GM21717 (cell line): ENCODE measurements around the gene FDXACB1.
A peak's percentile ranks its signal among the peaks of the same experiment; 100 is the strongest.

Experiments
- ATAC-seq: cut with Tn5 transposase; IDR thresholded peaks from one replicate; pipeline ENCODE4 v1.9.1; 2021; ENCODE audit warnings: mild to moderate bottlenecking, moderate library complexity; ENCODE audit not compliant: unreplicated experiment

FDXACB1 gene, protein sequence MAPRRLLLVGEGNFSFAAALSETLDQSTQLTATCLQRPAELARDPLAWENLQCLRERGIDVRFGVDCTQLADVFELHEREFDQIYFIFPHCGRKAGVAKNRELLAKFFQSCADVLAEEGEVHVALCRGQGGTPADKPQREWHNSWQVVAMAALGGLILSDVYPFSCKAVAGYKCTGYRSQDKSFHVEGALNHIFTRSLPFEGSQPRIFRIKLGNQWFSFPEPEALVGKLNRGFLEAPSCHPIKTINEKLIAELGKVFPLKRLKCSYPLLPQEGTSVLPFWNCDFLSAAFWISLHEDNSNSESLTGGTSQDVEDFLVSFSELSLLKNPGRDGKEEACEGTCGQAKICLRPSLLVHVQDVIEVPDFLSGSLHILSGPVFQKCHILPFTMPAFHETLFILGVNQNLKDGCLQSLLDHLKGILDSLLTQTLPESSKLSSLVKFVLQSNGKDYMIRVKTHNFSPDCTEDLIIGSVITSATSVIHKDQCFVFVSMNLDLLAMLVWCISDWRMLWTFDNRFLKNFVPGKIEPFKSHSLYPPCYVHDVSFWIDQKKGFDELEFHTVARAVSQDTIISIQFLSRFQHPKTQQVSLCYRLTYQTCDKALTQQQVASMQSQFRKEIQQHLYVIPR

DNA sequence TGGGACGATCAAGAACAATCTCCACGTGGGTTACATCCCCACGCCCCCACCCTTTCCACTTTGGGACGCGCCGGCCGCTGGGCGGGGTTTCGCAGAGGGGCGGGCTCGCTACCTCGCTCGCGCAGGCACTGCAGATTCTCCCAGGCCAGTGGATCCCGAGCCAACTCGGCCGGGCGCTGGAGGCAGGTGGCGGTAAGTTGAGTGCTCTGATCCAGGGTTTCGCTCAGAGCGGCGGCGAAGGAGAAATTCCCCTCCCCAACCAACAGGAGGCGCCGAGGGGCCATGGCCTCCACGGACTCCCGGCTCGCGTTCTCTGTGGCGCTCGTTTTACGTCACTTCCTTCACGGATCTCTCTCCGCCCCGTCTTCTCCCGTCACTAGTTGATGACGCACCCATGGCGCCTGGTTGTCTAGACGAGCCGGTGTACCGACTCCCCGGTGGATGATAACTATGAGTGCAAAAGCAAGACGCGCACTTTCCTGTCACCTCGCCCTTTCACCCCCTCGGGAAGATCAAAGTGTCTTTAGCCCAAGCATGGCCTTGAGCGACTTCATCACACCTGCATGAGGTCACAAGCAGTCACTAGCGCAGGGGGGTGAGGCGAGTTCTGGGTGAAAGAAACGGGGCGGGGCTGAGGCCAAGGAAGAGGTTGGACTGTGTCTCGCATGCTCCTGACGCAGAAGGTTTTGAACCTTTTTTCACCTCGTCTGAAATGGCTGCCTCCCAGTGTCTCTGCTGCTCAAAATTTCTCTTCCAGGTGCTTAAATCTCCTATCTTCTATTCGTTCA lies at the start of gene FDXACB1, which contains the start of gene CFAP68:
Gene FDXACB1, minus strand, starts transcription at position 317 of the 788 bp plus-strand sequence. Its CDS starts 33 bp downstream, at position 284.
Gene CFAP68, plus strand, starts transcription at position 693 of the 788 bp plus-strand sequence. Its CDS starts 20 bp downstream, at position 713.
- ATAC-seq = peak; percentile 94

DNA sequence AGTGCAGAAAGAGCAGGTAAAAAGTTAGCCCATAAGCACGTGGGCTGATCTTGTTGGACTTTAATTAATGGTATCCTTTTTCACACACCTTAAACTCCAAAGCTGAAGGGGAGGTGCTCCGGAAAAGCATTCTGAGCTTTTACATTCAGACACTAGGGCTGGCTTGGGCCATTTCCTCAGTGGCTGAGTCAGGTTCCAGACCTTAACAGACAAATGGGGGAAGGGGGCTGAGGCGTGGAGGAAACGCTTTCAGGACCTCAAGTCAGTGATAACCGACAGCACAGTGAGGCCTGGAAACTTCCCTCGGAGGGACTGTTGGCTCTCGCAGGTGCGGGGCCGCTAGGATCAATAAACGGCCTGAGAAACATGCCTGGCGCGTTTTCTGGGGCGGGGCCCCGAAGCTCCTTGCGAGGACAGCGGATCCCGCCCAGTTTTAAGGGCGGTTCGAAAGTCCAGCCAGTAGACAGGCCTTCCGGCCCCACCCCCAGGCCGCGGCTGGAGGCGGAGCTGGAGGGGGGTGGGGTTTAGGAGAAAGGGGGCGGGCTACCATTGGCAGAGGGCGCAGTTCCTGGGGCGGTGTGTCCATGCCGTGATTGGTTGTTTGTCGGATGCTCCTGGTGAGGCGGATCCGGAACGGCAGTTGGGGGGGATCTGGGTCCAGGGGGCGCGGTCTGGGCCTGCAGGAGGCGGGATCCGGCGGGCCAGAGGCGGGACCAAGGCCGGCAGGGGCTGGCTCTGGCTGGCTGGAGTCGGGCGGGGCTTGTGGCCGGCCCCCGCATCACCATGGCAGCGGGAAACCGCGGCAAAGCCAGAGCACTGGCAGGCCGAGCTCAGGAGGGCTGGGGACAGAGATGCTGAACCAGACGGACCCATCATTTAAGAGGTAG lies 47.8 kb upstream of the FDXACB1 start:
- ATAC-seq = peak; percentile 94

DNA sequence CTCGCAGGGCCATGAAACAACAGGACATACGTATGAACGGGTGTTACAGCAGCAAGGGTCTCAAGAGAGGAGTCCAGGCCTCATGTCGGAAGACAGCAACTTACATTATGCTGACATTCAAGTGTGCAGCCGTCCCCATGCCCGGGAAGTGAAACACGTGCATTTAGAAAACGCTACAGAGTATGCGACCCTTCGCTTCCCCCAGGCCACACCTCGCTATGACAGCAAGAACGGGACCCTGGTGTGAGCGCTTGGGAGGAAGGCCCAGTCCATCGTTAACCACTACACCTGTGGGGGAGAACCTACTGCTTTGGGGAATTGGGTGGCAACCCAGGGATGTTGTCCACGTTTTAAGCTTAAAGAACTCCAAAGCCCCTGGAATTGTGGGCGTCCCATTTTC lies 47.0 kb upstream of the FDXACB1 start:
- ATAC-seq = no peak

DNA sequence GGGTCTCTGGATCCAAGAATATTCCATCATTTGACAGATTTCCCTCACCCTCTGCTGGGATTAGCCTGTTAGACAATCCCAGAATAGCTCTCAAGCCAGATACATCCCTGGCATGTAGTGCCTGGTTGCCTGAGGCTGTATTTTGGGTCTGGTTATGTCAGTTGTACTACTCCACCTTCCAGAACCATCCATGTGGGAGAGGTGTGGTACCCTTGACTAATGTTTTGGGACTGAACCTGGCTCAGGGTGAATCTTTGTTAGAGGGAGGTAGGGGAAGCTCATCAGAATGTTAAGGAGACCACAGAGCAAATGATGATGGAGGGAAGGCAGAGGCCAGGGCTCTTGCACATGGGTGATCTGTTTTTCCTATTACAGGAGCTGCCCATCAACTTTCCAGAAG lies 45.0 kb upstream of the FDXACB1 start:
- ATAC-seq = no peak

DNA sequence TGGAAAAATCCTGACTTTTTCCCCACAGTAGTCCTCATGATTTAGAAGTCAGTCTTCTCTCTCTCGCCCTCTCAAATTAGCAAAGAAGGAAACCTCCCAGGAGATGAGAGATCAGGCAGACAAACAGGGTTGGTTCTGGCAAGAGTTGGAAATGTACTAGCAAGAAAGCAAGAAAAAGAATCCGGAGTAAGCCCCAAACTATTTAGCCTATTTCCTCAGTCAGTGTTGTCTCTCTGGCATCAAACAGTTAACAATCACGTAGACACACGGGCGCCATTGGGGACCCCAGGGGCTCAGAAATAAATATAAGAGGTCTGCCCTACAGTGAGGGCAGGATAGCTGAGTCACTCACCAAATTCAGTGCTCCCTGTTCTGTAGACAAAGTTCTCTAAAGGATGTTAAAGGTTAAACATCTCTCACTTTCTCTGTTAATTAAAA lies 44.4 kb upstream of the FDXACB1 start:
- ATAC-seq = no peak

DNA sequence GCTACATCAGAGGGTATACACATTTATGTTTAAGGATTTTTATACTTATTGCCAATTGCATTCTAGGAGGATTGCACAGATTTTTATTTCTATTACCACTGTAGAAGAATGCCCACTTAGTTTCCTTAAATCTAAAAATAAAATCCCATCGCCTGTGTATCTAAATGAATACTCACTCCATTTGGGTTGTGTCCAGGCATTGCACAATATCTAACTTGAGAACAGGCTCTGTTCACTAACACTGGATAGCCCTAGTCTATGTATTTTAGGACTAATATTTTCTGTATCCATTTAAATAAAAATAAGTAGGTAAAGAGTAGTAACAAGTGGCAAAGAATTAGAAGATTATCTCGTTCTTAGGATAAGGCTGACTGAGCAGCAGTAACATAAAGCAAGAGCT lies 43.8 kb upstream of the FDXACB1 start:
- ATAC-seq = no peak

DNA sequence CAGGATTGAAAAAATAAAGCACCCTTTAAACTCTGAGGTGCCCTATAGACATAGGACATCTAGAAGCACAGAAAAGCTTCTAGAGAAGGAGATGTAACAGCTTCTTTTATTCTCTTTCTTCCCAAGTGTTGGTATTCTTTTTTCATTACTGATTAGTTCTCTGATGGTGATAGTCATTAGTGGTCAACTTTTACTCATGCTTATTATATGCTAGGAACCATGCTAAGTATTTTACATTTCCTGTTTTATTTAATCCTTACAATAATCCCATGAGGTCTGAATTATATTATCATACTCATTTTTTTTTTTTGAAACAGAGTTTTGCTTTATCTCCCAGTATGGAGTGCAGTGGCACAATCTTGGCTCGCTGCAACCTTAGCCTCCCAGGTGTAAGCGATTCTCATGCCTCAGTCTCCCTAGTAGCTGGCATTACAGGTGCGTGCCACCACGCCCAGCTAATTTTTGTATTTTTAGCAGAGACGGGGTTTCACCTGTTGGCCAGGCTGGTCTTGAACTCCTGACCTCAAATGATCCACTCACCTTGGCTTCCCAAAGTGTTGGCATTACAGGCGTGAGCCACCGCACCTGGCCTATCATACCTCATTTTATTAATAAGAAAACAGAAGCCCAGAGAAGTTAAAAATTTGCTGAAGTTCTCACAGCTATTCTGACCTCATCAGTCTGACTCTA lies 42.7 kb upstream of the FDXACB1 start:
- no peak for ATAC-seq

DNA sequence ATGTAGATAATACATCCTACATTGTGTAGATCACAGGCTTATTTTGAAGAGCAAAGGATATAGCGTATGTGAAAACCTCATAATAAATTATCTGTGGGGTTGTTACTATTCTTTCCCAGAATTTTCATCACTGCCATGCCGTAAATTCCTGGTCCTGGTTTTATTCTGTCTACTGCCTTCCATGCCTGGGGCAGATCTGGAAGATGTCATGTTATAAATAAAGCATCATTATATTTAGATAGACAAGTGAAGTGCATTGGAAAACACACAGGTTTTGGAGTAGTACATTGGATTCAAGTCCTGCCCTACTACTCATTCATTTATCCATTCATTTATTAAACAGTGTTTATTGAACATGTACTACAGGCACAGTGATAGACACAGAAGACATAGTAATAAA lies 41.9 kb upstream of the FDXACB1 start:
- no peak for ATAC-seq

DNA sequence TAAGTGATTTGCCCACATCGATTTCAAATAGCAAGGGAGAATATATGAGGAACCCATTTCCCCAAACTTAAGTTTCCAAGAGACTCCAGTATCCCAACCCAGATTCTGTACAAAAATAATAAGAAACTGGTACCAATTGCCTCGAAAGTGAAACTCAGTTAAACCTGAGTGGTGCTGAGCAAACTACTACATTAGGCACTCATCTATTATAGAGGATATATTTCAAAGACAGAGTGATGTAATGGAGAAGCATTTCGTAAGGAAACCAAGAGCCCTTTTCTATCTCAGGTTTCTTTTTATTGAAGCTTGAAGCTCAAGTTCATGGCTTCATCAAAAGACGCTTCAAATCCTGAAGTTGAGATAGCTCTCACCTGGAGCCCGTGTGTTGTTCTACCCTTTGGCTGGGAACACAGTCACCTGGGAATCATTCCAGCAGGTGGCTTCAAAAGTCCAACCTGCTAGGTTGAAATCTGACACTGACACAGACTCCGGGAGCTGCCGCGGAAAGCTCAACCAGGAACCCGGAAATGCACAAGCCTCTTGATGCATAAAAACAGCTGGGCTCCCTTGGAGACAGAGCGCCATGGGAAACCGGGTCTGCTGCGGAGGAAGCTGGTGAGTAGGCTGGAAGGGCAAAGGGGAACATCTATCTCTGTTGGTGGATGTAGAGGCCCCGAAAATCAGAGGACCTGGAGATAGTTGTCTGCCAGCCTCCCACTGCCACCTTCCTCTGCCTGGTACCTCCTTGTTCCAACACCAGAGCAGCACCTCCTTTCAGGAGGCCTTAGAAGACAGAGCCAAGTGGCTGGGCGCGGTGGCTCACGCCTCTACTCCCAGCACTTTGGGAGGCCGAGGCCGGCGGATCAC lies 39.7 kb upstream of the FDXACB1 start, which contains the start of gene C11orf52:
Gene C11orf52, plus strand, starts transcription at position 524 of the 867 bp plus-strand sequence. Its CDS starts 60 bp downstream, at position 584.
- ATAC-seq = no peak

DNA sequence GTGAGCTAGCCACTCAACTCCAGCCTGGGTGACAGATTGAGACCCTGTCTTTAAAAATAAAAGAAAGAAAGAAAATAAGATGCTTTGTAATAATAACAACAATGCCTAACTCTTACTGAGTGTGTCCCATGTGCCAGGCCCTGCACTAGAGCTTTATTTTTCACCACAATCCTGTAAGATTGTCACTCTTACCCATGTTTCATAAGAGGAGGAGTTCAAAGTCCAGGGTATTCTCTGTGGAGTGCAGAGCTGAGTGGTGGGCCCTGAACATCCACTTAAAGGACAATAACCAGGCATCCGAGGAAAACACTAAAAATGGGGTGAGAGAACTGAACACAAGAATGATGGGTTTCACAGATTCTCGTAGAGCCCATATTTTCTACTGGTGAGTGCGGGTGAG lies 38.8 kb upstream of the FDXACB1 start:
- no peak for ATAC-seq

DNA sequence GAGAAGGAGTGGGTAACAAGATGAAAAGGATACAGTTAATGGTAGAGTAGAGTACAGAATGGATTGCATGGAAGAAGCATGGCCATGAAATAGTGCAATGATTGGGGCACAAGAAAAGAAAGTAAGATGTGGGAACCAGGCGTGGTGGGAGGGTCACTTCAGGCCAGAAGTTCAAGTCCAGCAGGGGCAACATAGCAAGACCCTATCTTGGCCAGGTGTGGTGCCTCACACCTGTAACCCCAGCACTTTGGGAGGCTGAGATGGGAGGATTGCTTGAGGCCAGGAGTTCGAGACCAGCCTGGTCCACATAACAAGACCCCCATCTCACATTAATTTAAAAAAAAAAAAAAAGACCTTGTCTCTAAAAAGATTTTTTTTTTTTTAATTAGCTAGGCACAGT lies 38.3 kb upstream of the FDXACB1 start:
- no peak for ATAC-seq

DNA sequence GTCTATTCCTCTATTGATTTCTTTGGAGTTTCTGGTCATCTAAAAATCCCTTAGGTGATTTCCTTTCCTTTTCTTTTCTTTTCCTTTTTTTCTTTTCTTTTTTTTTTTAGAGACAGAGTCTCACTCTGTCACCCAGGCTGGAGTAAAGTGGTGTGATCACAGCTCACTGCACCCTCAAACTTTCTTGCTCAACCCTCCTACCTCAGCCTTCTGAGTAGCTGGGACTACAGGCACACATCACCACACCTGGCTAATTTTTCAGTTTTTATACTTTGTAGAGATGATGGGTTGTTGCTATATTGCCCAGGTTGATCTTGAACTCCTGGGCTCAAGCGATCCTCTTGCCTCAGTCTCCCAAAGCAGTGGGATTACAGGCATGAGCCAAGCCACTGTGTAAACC lies 37.8 kb upstream of the FDXACB1 start:
- no peak for ATAC-seq

DNA sequence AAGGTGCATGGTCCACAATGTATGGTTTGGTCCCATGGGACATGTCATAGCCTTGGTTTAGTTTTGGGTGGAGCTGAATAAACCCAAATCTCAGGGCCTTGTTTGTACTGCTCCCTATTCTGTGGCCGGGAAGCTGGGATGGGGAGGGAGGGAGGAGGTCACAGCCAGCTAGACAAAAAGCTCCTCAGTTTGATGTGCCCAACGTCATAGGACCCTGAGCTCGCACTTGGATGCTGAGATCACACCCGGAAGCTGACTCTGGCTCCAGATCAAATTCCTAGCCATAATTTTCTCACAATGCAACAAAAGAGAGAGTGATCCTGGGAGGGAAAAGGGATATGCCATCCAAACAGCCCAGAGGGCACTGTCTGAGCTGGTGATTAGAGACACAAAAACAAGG lies 35.0 kb upstream of the FDXACB1 start:
- ATAC-seq = no peak

DNA sequence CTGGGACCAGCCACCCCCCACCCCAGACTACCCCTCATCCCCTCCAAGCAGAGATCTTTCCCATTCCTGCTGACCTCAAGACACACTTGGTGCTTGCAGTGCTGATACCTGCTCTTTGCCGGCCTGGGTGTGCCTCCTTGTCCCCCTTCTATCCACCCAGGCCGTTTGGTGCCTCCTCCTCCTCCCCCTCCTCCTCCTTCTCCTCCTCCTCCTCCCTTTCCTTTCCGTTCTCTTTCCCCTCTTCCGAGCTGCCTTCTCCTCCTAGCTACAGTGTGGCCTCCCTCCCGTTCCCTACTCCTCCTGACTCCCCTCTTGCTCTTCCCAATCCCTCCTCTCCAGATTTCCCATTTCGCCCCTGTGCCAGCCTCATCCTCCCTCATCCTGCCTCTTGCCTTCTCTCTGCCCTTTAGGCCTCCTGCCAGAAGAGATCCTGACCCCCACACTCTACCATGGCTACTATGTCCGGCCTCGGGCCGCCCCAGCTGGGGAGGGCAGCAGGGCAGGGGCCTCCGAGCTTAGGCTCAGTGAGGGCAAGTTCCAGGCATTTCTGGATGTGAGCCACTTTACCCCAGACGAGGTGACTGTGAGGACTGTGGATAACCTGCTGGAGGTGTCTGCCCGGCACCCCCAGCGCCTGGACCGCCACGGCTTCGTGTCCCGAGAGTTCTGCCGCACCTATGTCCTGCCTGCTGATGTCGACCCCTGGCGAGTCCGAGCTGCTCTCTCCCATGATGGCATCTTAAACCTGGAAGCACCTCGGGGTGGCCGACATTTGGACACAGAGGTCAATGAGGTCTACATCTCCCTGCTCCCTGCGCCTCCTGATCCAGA lies 34.3 kb upstream of the FDXACB1 start:
- no peak for ATAC-seq

DNA sequence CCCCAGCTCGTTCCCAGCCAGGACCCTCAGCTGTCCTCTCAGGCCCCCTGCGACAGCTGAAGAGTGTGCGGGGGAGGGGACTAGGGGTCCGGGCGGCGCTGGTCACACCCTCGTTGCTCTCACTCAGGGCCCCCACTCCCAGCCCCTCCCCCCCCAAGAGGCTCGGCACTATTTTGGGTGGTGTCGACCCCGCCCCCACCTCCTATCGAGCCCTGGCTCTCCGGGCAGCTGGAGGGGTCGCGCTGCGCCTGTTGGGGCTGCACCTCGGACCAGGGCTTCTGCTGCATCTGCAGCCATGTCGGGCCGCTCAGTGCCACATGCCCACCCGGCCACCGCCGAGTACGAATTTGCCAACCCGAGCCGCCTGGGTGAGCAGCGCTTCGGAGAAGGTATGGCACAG lies 33.6 kb upstream of the FDXACB1 start, which contains the start of gene HSPB2:
Gene HSPB2, plus strand, starts transcription at position 200 of the 400 bp plus-strand sequence. Its CDS starts 96 bp downstream, at position 296.
- no peak for ATAC-seq

DNA sequence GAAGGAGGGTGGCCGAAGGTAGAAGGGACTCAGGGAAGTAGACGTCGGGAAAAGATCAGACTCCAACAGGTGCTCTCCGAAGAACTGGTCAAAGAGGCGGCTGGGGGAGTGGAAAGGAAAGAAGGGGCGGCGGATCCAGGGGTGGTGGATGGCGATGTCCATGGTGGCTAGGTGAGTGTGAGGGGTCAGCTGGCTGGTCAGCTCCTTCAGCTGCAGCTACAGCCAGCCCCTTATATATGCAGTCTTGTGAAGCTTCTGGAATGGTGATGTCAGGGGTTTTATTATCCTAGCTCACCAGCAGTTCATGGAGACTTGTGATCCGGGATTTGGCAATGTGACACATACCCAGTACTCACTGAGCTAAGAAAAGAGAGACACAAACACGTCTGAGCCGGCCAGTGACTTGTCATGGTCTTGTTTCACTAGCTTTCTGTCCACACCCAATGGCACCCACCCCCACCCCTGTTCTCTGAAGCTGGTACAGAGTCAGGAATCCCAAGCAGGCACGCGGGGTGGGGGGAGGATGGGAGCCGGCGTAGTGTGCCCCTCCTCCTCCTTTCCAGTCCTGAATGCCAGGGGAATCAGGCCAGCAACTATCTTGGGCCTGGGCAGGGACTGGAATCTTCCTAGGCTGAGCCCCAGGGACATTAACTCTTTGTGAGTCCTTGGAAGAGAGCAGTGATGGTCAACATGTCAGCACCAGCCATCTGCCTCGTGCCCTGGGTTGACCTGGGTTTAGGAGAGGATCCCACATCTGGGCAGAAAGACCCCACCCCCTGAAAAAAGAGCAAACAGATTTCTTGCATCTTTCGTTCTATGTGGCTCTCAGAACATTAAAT lies 32.8 kb upstream of the FDXACB1 start, which contains the start of gene CRYAB:
Gene CRYAB, minus strand, starts transcription at position 208 of the 839 bp plus-strand sequence. Its CDS starts 46 bp downstream, at position 162.
- ATAC-seq = no peak
